ENCODE data around the gene BCL7C.
"Not testable (repeated sequence)": the region's sequence is repeated elsewhere in the genome, so short reads cannot be mapped to it uniquely, and the experiment has no call there.

The BCL7C gene

GRCh38 chr16:30895627-30896260 lies 1.9 kb upstream of the BCL7C start:
- no peak for DNase-seq (ENCODE audit: low read depth in 2 of 2)

- DNase-seq (ENCODE audit: low read depth in 2 of 2): no peak
Observed at GRCh38 chr16:30894540-30895368, 877 bp upstream of the BCL7C start.

DNA sequence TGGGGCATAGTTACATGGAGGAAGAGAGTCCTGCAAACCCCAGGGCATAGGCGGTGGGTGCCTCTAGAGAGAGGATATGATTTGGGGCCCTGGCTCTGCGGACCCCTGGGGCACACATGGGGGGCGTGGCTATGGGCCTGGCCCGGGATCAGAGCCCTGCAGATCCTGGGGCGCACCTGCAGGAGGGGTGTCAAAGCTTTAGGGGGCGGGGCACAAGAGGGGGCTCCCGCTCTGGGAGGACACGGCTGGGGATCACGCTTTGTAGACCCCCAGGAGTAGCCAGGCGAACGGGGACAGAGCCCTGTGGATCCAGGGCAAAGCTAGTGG lies 497 bp downstream of the BCL7C start:
- no peak for DNase-seq (ENCODE audit: low read depth in 2 of 2)

DNA sequence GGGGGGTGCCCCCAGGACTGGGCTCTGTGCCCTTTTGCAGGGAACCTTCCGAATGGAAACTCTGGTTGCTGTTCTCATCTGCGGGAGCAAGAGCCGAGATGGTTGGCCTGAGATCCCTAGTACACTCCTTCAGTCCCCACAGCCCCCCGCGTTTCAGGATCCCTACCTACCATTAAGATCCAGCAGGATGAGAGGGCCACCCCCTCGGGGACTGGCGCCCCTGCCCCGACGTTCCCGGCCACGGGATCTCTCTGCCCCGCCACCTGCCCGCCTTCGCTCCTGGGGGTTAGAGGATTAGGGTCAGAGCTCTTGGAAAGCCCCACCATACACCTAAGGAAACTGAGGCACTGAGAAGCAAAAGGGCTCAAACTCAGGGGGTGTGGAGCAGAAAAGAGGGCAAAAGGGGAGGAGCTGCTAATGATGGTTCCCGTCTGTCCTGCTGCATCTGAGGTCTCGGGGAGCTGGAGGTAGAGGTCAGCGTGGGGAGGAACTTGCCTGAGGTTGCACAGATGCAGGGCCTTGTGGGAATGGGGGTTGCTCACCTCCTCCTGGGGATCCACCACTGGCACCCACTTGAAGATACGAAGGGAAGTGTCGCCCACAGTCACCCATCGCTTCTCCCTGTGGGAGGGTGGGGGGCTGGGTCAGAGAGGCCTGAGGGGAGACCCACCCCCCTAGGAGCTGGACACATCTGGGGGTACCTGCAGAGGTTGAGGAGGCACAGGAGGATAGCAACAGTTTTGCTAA lies 1.0 kb downstream of the BCL7C start:
- DNase-seq (ENCODE audit: low read depth in 2 of 2): no peak

DNA sequence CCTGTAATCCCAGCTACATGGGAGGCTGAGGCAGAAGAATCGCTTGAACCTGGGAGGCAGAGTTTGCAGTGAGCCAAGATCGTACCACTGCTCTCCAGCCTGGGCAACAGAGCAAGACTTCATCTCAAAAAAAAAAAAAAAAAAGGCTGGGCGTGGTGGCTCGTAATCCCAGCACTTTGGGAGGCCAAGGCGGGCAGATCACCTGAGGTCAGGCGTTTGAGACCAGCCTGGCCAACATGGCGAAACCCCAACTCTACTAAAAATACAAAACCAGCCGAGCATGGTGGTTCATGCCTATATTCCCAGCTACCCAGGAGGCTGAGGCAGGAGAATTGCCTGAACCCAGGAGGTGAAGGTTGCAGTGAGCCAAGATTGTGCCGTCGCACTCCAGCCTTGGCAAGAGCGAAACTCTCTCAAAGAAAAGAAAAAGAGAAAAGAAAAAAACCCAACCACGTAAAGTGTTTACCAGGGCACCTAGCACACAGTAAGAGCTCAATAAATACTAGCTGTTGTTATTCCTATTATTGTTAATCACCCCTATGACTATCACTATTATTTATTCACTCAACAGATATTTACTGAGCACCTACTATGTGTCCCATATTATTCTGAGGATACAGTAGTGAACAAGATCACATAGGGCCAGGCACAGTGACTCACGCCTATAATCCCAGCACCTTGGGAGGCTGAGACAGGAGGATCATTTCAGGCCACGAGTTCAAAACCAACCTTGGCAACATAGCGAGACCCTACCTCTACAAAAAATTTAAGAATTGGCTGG lies 2.6 kb downstream of the BCL7C start:
- not testable (repeated sequence) for DNase-seq (ENCODE audit: low read depth in 2 of 2)

- DNase-seq (ENCODE audit: low read depth in 2 of 2): no peak
Observed at GRCh38 chr16:30889721-30890120, 4.2 kb downstream of the BCL7C start.

- no peak for DNase-seq (ENCODE audit: low read depth in 2 of 2)
Observed at GRCh38 chr16:30888856-30889499, 4.9 kb downstream of the BCL7C start.

DNA sequence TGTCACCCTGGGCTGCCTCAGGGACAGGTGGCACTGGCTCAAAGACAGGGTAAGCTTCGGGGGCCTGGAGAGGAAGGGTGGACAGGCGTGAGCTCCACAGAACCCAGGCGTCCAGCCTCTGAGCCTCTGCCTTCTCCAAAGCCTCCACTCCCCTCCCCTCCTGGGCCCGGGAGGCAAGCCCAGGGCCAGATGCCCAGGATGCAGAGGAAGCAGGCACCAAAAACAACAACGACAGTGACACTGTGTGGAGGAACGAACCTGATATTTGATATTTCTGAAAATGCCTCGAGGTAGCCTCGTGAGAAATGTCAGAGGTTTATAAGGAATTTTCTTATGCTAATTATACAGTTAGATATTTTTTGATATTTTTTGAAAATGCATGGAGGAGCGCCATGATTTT lies 6.0 kb downstream of the BCL7C start:
- no peak for DNase-seq (ENCODE audit: low read depth in 2 of 2)

GRCh38 chr16:30886145-30886544 lies 7.7 kb downstream of the BCL7C start:
- DNase-seq (ENCODE audit: low read depth in 2 of 2): no peak

DNA sequence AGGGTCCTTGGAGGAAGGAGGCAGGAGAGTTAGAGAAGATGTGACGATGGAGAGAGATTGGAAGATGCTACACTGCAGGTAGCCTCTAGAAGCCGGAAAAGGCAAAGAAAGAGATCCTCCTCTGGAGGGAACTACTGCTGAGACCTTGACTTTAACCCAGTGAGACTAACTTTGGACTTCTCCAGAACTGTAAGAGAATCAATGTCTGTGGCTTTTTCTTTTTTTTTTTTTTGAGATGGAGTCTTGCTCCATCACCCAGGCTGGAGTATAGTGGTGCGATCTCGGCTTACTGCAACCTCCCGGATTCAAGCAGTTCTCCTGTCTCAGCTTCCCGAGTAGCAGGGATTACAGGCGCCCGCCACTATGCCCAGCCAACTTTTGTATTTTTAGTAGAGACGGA lies 8.7 kb downstream of the BCL7C start:
- DNase-seq (ENCODE audit: low read depth in 2 of 2): no peak

DNA sequence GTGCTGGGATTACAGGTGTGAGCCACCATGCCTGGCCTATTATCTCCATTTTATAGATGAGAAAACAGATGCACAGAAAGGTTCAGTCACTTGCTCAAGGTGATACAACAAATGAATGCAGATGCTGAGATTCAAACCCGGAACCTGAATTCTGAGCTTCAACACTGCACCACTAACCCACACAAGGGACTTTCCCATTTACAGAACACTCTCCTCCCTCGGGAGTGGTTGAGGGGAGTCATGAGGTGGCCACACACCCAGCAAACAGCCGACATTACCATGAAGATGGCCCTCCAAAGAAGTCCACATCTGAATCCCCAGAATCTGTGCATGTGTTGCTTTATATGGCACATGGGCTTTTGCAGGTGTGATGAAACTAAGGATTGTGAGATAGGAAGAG lies 9.1 kb downstream of the BCL7C start:
- DNase-seq (ENCODE audit: low read depth in 2 of 2): no peak

DNA sequence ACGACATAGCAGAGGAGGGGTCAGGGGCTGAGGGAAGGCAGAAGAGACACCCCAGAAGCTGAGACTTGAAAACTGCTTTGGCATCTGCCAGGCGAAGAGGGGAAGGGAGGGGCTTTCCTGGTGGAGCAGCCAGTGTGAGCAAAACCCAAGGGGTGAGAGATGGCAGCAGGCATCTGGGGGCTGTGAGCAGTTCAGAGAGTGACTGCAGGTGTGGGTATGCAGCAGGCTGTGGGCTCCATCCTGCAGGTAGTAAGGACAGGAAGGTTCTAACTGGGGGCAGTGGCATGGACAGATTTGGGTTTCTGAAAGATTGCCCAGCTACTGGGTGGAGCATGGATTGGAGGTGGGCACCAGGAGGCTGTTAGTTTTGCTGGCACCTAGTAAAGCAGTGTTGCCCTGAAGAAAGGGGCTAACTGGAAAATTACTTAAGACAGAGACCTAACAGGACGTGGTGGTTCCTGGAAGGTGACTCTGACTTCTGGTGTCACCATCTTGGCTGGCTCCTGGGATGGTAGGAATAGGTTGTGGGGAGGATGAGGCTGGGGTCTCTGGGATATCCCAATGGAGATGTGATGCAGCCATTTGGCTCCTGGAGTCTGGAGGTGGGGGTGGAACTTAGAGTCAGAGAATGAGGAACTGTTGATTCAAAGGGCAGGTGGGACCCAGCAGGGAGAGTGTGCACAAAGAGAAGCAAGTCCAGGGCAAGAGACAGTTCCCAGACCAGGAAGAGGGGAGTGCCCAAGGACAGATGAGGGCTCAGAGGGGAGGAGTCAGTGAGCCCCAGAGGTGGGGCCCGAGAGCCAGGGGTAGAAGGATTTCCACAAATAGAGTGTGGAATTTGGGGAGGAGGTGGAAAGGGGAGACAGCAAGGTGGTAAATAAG lies 11.2 kb downstream of the BCL7C start:
- no peak for DNase-seq (ENCODE audit: low read depth in 2 of 2)

GRCh38 chr16:30876867-30877266 lies 17.0 kb downstream of the BCL7C start:
- no peak for DNase-seq (ENCODE audit: low read depth in 2 of 2)

GRCh38 chr16:30875871-30876801 lies 17.7 kb downstream of the BCL7C start:
- no peak for DNase-seq (ENCODE audit: low read depth in 2 of 2)

- peak; percentile 87 to 89 for DNase-seq (ENCODE audit: low read depth in 2 of 2)
Observed at GRCh38 chr16:30874821-30875717, 18.8 kb downstream of the BCL7C start.

DNA sequence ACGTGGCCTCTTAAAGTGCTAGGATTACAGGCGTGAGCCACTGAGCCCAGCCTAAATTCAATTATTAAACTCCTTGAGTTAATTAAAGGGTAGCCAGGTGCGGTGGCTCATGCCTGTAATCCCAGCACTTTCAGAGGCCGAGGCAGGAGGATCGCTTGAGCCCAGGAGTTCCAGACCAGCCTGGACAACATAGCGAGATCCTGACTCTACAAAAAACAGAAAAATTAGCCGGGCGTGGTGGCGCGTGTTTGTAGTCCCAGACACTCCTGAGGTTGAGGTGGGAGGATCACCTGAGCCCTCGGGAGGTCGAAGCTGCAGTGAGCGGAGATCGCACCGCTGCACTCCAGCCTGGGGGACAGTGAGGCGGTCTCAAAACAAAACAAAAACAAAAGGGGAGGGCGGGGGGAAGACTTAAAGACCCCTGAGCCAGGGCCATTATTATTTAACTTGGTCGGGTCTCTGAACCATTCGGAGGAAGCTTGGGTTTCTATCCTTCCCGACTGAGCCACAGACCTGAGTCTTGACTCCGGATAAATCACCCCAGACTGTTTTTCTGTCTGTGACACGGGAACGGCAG lies 19.5 kb downstream of the BCL7C start:
- DNase-seq (ENCODE audit: low read depth in 2 of 2): no peak

- no peak for DNase-seq (ENCODE audit: low read depth in 2 of 2)
Observed at GRCh38 chr16:30870904-30871303, 23.0 kb downstream of the BCL7C start.

DNA sequence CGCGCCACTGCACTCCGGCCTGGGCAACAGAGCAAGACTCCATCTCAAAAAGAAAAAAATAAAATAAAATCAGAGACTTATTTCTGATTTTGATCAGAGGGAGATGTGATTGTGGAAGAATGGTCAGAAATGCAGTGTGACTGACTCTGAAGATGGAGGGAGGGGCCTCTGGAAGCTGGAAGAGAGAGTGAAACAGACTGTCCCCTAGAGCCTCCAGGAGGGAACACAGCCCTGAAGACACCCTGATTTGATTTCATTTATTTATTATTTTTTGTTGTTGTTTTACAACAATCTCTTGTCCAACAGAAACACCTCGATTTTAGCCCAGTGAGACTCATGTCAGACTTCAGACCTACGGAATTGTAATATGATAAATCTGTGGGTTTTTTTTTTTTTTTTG lies 26.1 kb downstream of the BCL7C start:
- no peak for DNase-seq (ENCODE audit: low read depth in 2 of 2)

All from stimulated activated CD8-positive, alpha-beta memory T cell treated with anti-CD3 and anti-CD28 coated beads, Interleukin-2, amount 100 ng/mL, for 48 hours (primary cell).